CD4-positive, alpha-beta T cell (primary cell): Measurements from ENCODE around the gene SKIC2. TPM values are rescaled to one million over a fixed set of nuclear protein-coding genes. Genes with fewer than 3 reads are reported as not detected.

Source experiments
- ATAC-seq: fragments of 200-7000 bp; cut with Tn5 transposase; one replicate; pipeline ENCODE4 v1.10.0; 2022; ENCODE audit warnings: mild to moderate bottlenecking; ENCODE audit not compliant: poor library complexity
- CTCF ChIA-PET: fragments of 350-600 bp; sonication (Branson Sonifier 250); formaldehyde crosslinking; loops from one replicate; lab custom pipeline; 2021; ENCODE audit warnings: antibody characterized with exemption, inconsistent platforms; lab: Charles Lee
- POLR2A ChIA-PET: fragments of 350-600 bp; sonication (Branson Sonifier 250); formaldehyde crosslinking; loops from one replicate; lab custom pipeline; 2021; ENCODE audit warnings: antibody characterized with exemption, inconsistent platforms; lab: Charles Lee
- DNase-seq, 14 experiments: peaks; one replicate each; pipeline ENCODE4 v3.0.0-alpha.2; 2013 to 2020; ENCODE audit warnings: mixed read lengths in 2 of 14
- H3K27ac ChIP-seq, 2 donors: one replicate each; pipeline versions ENCODE4 v1.5.1 to v1.7.0; 2013; ENCODE audit warnings: low read length in 2 of 2, low read depth in 1 of 2, mild to moderate bottlenecking in 1 of 2
- H3K27me3 ChIP-seq, 2 experiments: 1 replicate in 1 of 2; 2 replicates in 1 of 2; pipeline versions ENCODE4 v1.6.1 to v1.7.0; 2013; ENCODE audit warnings: low read length in 2 of 2, control low read depth in 1 of 2, mild to moderate bottlenecking in 1 of 2, moderate library complexity in 1 of 2; ENCODE audit not compliant: insufficient read depth in 2 of 2, control insufficient read depth in 1 of 2
- H3K36me3 ChIP-seq: one replicate; pipeline ENCODE4 v1.6.1; 2013; ENCODE audit warnings: low read length, control low read depth; ENCODE audit not compliant: insufficient read depth
- H3K4me1 ChIP-seq: one replicate; pipeline ENCODE4 v1.6.1; 2013; ENCODE audit warnings: low read length, control low read depth; ENCODE audit not compliant: insufficient read depth
- H3K4me3 ChIP-seq: one replicate; pipeline ENCODE4 v1.5.1; 2013; ENCODE audit warnings: mild to moderate bottlenecking, low read length, moderate library complexity
- H3K9me3 ChIP-seq, 2 experiments: 1 replicate in 1 of 2; 2 replicates in 1 of 2; pipeline versions ENCODE4 v1.6.1 to v1.7.0; 2013; ENCODE audit warnings: low read length in 2 of 2, mild to moderate bottlenecking in 2 of 2, control low read depth in 1 of 2, moderate library complexity in 1 of 2; ENCODE audit not compliant: control insufficient read depth in 1 of 2, insufficient read depth in 1 of 2
- H3K27ac Mint-ChIP-seq: one replicate; pipeline ENCODE4 v1.8.0; 2020; ENCODE audit warnings: mixed read lengths
- H3K27me3 Mint-ChIP-seq: one replicate; pipeline ENCODE4 v1.8.0; 2021; ENCODE audit warnings: mixed read lengths
- H3K36me3 Mint-ChIP-seq: one replicate; pipeline ENCODE4 v1.8.0; 2021; ENCODE audit warnings: low read depth, mixed read lengths
- H3K4me1 Mint-ChIP-seq: one replicate; pipeline ENCODE4 v1.8.0; 2021; ENCODE audit warnings: low read depth, mixed read lengths
- H3K4me3 Mint-ChIP-seq: one replicate; pipeline ENCODE4 v1.8.0; 2020; ENCODE audit warnings: mild to moderate bottlenecking, mixed read lengths
- H3K9me3 Mint-ChIP-seq: one replicate; pipeline ENCODE4 v1.8.0; 2020; ENCODE audit warnings: mixed read lengths
- intact Hi-C, 2 experiments: fragments of 100-400 bp; cut with DNase I in 1 of 2; cut with micrococcal nuclease in 1 of 2; formaldehyde crosslinking; loops; one replicate each; pipeline versions ENCODE4 v1.15.1 to v1.9.0; 2023 to 2025; cut with DNase I, micrococcal nuclease
- total RNA-seq, 174 experiments: library from RNA in 2 of 174; stranded (reverse) in 2 of 174; gene quantifications; one replicate each; pipeline ENCODE4 v1.2.3 and lab custom pipeline; 2021 to 2026
- TF ChIP-seq, protein P1 (sequence below): fragments of 200-600 bp; IDR thresholded peaks from one replicate; pipeline ENCODE4 v1.8.0; 2022; ENCODE audit warnings: antibody characterized with exemption, mild to moderate bottlenecking

SKIC2 gene
- total RNA-seq, 2 experiments from 2014 or later: 133 to 141 TPM

DNA sequence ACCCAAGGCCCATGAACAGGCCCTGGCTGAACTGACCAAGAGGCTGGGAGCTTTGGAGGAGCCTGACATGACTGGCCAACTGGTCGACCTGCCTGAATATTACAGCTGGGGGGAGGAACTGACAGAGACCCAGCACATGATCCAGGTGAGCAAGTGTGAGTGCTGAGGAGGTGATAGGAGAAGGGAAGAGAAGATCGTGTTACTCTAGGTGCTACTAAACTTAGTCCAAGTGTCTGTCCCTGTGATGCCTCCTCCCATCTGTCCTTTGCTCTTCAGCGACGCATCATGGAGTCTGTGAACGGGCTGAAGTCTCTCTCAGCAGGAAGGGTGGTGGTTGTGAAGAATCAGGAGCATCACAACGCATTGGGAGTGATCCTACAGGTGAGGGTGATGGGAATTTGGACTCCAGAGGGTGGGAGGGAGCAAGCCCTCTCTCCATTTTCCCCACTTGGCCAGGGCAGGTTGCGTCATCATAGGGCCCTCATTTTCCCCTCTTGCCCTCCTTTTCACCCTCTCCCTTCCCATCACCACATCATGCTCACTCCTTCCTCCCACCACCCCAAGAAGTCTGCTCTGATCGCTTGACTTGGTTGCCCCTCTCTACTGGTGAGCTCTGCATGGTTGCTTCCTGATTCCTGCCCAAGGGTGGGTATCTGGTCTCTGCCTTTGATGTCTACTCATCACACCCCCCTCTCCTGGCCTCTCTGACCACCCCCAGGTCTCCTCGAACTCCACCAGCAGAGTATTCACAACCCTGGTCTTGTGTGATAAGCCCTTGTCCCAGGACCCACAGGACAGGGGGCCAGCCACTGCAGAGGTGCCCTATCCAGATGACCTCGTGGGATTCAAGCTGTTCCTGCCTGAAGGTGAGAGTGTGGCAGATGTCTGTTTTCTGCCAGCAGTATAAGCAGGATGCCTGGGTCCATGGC lies 8.3 kb downstream of the SKIC2 start:
- Mint-ChIP-seq H3K4me1 (peaks cover 17% of the 10 kb centered on the region), H3K27me3 (peaks cover 6% of the 10 kb centered on the region), H3K9me3 (no peaks in the 10 kb centered on the region), H3K36me3 (peaks cover 92% of the 10 kb centered on the region), H3K27ac (peak overlapping the region; percentile 58), H3K4me3 (no peak overlapping the region)
- ATAC-seq (no peak), DNase-seq (no peak)
- no peak overlapping the region for H3K4me3 ChIP-seq
- intact Hi-C loops: no loop called here
- H3K27me3 ChIP-seq: no peaks in the 10 kb centered on the region
- TF ChIP-seq, protein P1, sequence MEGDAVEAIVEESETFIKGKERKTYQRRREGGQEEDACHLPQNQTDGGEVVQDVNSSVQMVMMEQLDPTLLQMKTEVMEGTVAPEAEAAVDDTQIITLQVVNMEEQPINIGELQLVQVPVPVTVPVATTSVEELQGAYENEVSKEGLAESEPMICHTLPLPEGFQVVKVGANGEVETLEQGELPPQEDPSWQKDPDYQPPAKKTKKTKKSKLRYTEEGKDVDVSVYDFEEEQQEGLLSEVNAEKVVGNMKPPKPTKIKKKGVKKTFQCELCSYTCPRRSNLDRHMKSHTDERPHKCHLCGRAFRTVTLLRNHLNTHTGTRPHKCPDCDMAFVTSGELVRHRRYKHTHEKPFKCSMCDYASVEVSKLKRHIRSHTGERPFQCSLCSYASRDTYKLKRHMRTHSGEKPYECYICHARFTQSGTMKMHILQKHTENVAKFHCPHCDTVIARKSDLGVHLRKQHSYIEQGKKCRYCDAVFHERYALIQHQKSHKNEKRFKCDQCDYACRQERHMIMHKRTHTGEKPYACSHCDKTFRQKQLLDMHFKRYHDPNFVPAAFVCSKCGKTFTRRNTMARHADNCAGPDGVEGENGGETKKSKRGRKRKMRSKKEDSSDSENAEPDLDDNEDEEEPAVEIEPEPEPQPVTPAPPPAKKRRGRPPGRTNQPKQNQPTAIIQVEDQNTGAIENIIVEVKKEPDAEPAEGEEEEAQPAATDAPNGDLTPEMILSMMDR: no peak
- POLR2A ChIA-PET: interaction anchor here (6.7 kb wide), 1 partner anchor 9 kb away, joined by 102 read pairs; the partner anchor contains the start of genes NELFE and SKIC2
- H3K4me1 ChIP-seq: peaks cover 21% of the 10 kb centered on the region
- CTCF ChIA-PET: no interaction called here
- no peak overlapping the region for H3K27ac ChIP-seq
- H3K9me3 ChIP-seq: no peaks in the 10 kb centered on the region
- peaks cover 81% of the 10 kb centered on the region for H3K36me3 ChIP-seq

DNA sequence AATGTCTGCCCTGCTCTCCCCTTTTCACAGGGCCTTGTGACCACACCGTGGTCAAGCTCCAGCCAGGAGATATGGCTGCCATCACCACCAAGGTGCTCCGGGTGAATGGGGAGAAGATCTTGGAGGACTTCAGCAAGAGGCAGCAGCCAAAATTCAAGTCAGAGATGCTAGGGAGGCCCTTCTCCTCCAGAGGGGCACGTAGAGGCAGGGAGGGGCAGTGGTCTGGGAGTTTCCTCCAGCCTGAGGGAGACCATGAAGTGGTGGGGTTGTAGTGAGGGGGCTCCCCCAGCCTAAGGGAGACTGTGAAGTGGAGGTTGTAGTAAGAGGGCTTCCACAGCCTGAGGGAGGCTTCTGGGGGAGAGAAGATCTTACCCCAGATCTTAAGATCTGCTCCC lies 8.9 kb downstream of the SKIC2 start:
- ATAC-seq: no peak
- CTCF ChIA-PET: no interaction called here

DNA sequence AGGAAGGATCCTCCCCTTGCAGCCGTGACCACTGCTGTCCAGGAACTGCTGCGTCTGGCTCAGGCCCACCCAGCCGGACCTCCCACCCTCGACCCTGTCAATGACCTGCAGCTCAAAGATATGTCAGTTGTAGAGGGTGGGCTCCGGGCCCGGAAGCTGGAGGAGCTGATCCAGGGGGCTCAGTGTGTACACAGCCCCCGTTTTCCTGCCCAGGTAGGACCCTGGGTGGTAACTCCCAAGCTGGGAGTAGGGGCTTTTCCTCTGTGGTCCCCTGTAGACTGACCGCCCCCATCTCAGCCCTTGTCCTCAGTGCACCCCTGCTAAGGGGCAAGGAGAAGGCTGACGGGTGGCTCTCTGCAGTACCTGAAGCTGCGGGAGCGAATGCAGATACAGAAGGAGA lies 9.4 kb downstream of the SKIC2 start:
- H3K36me3 Mint-ChIP-seq: peaks cover 92% of the 10 kb centered on the region
- Histone ChIP-seq H3K4me1 (peaks cover 31% of the 10 kb centered on the region), H3K4me3 (no peak overlapping the region), H3K27me3 (no peaks in the 10 kb centered on the region), H3K9me3 (no peaks in the 10 kb centered on the region), H3K27ac (no peak overlapping the region), H3K36me3 (peaks cover 71% of the 10 kb centered on the region)
- DNase-seq (no peak), ATAC-seq (no peak)
- peaks cover 28% of the 10 kb centered on the region for H3K4me1 Mint-ChIP-seq
- H3K27me3 Mint-ChIP-seq: peaks cover 6% of the 10 kb centered on the region
- peak overlapping the region; percentile 45 for H3K4me3 Mint-ChIP-seq
- H3K27ac Mint-ChIP-seq: peak overlapping the region; percentile 58
- CTCF ChIA-PET: no interaction called here
- no peaks in the 10 kb centered on the region for H3K9me3 Mint-ChIP-seq
- TF ChIP-seq, protein P1: no peak
- POLR2A ChIA-PET: interaction anchor here (6.7 kb wide), 1 partner anchor 10 kb away, joined by 102 read pairs; the partner anchor contains the start of genes NELFE and SKIC2
- intact Hi-C loops: no loop called here

More for the DNA sequence above, 8.9 kb downstream of the SKIC2 start:
- POLR2A ChIA-PET: interaction anchor here (6.7 kb wide), 1 partner anchor 10 kb away, joined by 102 read pairs; the partner anchor contains the start of genes NELFE and SKIC2
- Mint-ChIP-seq H3K27ac (peak overlapping the region; percentile 58), H3K9me3 (no peaks in the 10 kb centered on the region), H3K27me3 (peaks cover 6% of the 10 kb centered on the region), H3K4me1 (peaks cover 24% of the 10 kb centered on the region), H3K36me3 (peaks cover 92% of the 10 kb centered on the region), H3K4me3 (no peak overlapping the region)
- Histone ChIP-seq H3K27me3 (no peaks in the 10 kb centered on the region), H3K27ac (no peak overlapping the region), H3K4me1 (peaks cover 27% of the 10 kb centered on the region), H3K4me3 (no peak overlapping the region), H3K36me3 (peaks cover 75% of the 10 kb centered on the region), H3K9me3 (no peaks in the 10 kb centered on the region)
- intact Hi-C loops: no loop called here
- DNase-seq: no peak
- TF ChIP-seq, protein P1: no peak
